ENCODE measurements around the gene SMARCD2.

- TF ChIP-seq GATA2 (IDR thresholded peaks at IDR 0.05; ENCODE audit: low read depth, low read length), result no peak
- TF ChIP-seq GATA3 (IDR thresholded peaks at IDR 0.05; ENCODE audit: low read depth, low read length), result no peak
Measured at GRCh38 chr17:63826468-63827001, 15.9 kb downstream of the SMARCD2 start.
